Suppressor macrophage treated with lipopolysaccharide for 4 hours (primary cell): Measurements from ENCODE around the gene MIR17HG.

ENCODE experiments used
- DNase-seq: peaks from one replicate; pipeline ENCODE4 v3.0.0-alpha.2; 2020

The MIR17HG gene

DNA sequence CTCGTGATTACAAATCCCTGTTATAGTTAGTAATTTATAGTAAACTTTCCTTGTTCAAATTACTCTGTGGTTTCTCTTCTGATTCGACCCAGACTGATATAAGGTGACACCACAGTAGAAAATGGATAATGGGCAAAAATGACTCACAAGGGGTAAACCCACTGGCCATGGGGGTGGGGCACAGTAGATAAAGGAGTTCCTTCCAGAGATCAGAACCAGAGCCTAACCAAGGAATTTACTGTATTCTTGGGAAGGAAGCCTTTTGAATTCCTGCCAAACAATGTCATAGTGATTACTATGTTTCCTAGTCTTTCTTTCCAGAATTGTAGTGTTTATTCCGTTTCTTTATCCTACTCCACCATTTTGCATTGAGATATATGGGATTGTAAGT lies 21.9 kb downstream of the MIR17HG start:
- DNase-seq, result no peak

DNA sequence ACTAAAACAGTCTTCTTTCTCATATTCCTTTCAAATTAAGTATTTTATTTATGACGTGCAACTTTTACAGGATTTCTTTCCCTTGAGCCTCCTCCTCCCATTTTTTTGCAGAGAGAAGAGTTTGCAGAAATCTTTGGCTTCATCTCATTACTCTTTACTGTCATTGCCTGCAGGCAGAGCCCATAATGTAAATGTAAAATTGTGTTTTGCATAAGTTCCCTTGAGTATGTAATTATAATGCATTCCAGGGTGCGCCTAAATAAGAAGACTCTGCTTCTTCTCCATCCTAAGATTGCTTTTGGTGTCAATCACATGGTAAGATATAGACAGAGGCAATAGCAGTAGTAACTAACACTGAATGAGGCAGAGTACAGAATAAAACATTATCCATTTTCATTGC lies 23.0 kb downstream of the MIR17HG start:
- no peak for DNase-seq

DNA sequence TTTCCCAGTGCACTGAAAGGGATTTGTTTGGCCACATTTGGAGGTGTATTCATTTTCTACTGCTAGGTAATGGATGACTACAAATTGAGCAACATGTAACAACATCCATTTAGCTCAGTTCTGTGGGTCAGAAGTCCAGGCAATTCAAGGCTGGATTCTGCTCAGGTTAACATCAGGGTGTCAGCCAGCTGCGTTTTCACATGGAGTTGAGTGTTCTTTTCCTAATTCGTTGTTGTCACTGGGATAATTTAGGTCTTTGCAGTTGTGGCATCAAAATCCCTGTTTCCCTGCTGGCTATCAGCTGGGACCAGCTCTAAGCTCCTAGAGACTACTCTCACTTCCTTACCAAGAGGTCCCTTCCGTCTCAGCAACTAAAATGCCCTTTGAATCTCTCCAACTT lies 25.4 kb downstream of the MIR17HG start:
- peak; percentile 13 for DNase-seq

DNA sequence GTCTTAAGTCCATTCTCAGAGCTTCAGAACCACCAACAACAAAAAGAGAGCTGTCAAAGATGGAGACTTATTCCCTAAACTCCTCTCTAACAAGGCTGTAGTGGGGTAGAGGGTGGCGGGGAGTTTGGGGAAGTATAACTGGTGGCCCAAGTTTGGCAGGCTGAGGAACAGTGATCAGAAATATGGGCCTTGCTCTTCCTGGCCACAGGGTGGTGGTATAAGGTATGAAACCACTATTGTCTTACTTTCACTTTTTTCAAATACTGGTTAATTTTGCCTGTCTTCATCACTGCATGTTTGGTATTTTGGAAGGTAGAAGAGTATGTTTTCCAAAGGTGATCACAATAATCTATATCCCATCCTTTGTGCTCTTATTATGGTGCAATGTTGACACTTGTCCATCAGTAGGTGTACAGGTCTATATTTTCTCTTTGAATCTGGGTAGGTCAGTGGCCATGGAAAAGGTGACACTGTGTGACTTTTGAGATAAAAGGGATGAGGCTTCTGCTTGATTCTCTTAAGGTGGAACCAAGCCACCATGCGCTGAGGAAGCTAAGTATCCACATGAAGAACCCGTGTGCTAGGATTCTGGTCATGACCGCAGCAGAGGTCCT lies 27.7 kb downstream of the MIR17HG start:
- peak; percentile 47 for DNase-seq

DNA sequence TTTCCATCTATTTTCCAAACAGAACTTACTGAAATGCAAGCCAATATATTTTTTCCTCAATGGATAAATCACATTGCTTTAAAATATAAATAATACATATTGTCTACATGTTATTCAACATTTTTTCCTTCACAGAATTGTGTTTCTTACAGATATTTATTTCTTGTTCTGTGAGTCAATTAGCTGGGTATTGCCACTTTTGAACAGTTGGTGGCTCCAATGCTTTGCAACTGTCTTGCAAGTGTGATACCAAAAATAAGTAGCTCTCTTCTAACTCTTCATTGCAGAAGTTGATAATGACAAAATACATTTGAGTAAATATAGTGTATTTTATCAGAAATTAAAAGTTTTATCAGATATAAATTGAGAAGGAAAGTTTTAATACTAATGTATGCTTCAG lies 33.9 kb downstream of the MIR17HG start:
- peak; percentile 12 for DNase-seq

DNA sequence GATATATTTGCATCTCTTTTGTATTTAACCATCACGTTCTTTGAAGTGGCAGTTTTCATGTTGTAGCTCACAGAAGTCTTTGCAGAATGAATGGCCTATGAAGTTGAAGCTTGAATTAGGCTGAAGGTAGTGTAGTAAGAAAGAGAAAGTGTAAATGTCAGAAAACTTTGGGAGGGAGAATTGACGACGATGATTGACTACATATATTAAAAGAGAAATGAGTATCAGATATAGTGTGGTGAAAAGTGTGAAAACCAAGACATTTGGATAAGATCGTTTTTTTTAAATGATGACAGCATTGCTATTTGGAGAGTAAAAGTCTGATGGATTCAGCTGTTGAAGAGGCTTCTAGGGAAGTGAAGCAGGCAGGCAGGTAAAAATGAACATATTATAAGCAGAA lies 36.3 kb downstream of the MIR17HG start:
- no peak for DNase-seq

DNA sequence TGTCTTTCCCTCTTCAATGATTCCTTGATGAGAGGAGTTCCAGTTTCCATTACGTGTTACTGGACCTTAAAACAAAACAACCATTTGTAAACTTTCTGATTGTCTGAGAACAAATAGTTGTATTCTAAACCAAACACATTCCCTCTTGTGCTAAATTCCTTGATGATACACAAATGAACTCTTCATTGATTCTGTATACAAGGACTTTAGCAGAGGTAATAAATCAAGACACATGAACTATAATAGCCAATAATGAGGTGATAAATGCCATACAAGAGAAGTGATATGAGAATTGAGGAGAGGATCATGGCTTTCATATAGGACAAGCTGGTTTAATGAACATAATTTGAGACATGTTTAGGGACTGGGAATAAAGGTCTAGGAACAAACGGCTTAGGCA lies 37.4 kb downstream of the MIR17HG start:
- DNase-seq, result no peak

DNA sequence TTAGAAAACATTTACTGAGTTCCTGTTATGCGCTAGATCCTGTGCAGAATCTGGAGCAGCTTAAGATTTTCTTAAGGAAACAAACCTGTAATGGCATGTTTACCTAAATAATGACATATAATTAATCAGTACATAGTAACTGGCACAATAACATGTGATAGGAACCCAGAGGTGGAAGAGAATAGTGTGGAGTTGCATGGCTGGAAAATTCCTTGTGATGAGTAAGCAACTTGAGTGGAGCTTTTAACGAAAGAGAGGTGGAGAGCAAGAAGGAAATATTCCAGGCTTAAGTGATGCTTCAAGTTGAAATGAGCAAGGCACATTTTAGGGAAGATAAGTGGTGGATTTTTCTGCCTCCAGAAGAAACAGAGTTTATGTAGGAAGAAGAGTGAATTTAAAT lies 41.7 kb downstream of the MIR17HG start:
- no peak for DNase-seq

DNA sequence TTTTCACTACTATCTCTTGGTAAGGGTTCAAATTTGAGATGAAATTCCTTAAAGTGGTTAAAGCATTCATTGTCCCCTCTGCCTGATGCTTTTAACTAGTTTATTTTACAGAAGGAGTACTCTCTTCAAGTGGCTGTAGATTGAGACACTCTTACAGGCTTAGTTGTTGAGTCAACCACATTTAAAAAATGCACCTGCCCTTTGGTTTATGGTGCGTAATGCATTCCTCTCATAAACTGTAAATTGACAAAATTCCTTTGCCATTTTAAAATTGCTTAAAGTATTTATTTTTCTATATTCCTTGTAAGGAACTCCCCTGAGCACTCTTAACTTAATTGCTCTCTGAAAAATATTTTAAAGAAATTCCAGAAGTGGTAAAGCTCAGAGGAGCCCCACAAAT lies 50.1 kb downstream of the MIR17HG start:
- DNase-seq, result no peak

DNA sequence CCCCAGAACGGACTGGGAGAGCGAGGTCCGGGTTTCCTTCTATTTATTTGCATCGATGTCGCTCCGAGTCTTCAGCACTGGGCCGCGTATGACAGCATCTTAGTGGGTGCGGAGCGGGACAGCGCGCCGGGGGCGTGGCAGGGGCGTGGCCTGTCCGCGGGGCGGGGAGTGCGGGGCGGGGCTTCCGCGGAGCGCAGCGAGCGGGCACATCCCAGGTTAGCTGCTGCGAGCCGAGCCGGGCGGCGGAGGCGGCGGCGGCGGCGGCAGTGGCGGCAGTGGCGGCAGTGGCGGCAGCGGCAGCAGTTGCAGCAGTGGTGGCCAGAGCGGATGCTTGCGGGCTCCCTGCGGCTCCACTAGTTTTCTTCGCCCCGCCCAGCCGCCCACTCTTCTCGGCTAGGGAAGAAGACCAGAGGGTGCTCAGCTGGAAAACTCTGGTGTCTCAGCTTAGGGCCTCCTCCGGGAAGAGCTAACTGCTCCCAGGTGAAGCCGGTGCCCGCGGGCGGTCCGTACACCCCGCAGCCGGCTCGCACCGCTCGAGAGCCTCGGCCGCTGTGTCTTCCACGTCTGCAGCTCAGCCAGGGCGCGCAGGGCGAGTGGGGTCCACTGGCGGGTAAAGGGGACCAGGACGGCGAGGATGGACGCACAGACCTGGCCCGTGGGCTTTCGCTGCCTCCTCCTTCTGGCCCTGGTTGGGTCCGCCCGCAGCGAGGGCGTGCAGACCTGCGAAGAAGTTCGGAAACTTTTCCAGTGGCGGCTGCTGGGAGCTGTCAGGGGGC lies 51.1 kb downstream of the MIR17HG start, which contains the start of gene GPC5:
Gene GPC5 (plus strand): TSS at position 209 of the 776 bp plus-strand sequence.
- peak; percentile 84 for DNase-seq

DNA sequence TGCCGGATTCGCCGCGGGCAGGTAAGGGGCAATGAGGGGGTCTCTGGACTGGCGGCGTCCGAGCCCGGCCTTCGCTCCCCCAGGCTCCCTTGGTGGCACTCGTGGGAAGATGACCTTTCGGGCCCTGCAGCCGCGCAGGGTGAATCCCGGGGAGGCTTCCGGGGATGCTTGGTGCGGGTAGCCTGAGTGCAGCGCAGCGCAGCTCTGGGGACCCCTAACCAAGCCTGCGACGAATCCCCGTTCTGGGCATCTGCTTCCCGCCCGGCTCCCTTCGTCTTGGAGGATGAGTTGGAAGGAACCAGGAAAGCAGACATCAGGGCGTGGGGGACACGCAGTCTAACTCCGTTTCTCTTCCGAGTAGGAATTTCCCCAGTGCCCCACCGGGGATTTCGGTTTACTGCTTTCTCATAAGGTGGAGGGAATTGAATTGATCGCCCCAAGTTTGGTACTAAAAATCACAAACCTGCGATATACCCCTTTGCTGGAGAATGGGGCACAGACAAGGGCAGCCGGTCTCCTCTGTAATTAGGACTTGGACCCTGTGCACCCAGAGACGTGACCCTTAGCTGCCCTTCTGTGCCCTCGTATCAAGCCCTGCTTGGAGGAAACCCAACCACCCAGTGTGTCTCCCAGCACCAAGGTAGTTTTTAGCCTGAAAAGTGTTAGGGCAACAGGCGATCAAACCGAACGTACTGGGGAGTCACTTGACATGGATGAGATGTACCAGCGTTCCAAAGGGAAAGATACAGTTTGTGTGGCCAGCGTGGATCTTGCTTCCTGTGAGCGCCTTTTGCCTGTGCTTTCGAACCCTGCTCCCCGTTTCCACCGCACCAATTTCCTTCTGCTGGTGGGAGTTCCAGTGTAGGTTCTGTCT lies 51.9 kb downstream of the MIR17HG start:
- no peak for DNase-seq

DNA sequence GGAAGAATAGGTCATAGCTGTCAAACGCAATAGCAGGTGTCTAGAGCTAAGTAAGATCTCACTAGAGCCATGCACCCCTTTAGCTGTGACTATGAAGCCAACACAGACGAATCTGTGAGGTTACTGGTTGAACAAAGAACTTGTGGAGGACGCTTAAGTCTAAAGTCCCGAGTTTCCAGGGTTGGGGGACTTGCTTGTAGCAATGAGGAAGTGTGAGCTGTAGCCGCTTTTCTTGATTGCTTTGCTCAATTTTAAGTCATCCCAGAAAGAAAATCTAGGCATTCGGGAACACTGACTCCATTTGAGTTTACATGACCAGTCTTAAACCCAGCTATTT lies 52.5 kb downstream of the MIR17HG start:
- peak; percentile 6 for DNase-seq

DNA sequence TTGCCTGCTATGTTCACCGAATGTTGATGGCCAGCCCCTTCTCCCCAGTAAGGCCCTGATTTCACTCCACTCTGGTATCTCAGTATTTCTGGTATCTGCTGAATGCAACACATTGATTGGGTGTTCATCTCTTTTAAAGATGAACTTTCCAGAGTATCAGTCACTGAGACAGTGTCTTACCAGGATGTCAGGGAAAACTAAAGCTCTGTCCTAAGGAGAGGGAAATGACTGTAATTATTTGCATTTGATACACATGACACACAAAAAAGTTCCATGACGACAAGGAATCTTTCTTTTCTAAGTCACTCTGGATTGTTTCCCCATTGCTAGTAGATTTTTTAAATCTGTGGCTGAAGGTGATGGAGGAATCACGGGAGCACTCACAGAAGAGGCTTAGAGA lies 53.2 kb downstream of the MIR17HG start:
- no peak for DNase-seq

DNA sequence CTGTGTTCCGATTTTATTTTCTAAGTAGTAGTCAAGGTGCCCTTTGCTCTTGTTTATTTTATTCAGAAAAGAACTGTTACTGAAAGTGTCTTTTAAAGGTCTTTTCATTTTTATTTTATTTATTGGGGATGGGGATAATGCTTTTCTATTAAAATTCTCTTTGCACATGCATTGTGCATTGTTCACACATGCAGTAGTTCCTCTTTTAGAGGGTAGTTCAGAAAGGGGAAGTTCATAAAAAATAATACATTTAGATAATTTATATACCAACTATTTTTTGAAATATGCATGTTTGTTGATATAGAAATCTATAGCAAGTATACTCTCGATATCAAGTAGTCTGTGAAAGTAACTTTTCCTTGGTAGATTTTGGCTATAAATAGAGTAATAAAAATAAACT lies 54.4 kb downstream of the MIR17HG start:
- DNase-seq, result peak; percentile 10
